HG03520 (cell line): ENCODE data around the gene NXPH1.
A peak's percentile ranks its signal among the peaks of the same experiment; 100 is the strongest.

ENCODE experiments used
- ATAC-seq: cut with Tn5 transposase; IDR thresholded peaks from one replicate; pipeline ENCODE4 v1.9.1; 2021; ENCODE audit warnings: mild to moderate bottlenecking, moderate library complexity; ENCODE audit not compliant: unreplicated experiment

Gene NXPH1

GRCh38 chr7:8435590-8436545 is 2.5 kb downstream of the NXPH1 start:
- no peak for ATAC-seq

GRCh38 chr7:8436965-8437364 is 3.6 kb downstream of the NXPH1 start:
- ATAC-seq = peak; percentile 79

GRCh38 chr7:8437606-8438005 is 4.2 kb downstream of the NXPH1 start:
- ATAC-seq = no peak

GRCh38 chr7:8440670-8441069 is 7.3 kb downstream of the NXPH1 start:
- ATAC-seq = no peak

- no peak for ATAC-seq
Observed at GRCh38 chr7:8441106-8441965, 7.9 kb downstream of the NXPH1 start.

GRCh38 chr7:8442051-8442813 is 8.8 kb downstream of the NXPH1 start:
- no peak for ATAC-seq

GRCh38 chr7:8442814-8443304 is 9.4 kb downstream of the NXPH1 start:
- peak; percentile 46 for ATAC-seq

GRCh38 chr7:8443576-8444467 is 10.4 kb downstream of the NXPH1 start:
- no peak for ATAC-seq

- ATAC-seq = no peak
Observed at GRCh38 chr7:8444468-8444769, 11.0 kb downstream of the NXPH1 start.

GRCh38 chr7:8453535-8453934 is 20.1 kb downstream of the NXPH1 start:
- no peak for ATAC-seq

- ATAC-seq = no peak
Observed at GRCh38 chr7:8455426-8455825, 22.0 kb downstream of the NXPH1 start.

GRCh38 chr7:8462309-8462708 is 28.9 kb downstream of the NXPH1 start:
- no peak for ATAC-seq

GRCh38 chr7:8465338-8465737 is 31.9 kb downstream of the NXPH1 start:
- ATAC-seq = no peak

GRCh38 chr7:8480527-8480926 is 47.1 kb downstream of the NXPH1 start:
- no peak for ATAC-seq

GRCh38 chr7:8481096-8481495 is 47.7 kb downstream of the NXPH1 start:
- no peak for ATAC-seq

- ATAC-seq = no peak
Observed at GRCh38 chr7:8481752-8482446, 48.5 kb downstream of the NXPH1 start.

- ATAC-seq = no peak
Observed at GRCh38 chr7:8490391-8491045, 57.1 kb downstream of the NXPH1 start.

- ATAC-seq = no peak
Observed at GRCh38 chr7:8491106-8491505, 57.7 kb downstream of the NXPH1 start.
